HG02588 (cell line): ENCODE measurements around the gene BBS2.

Experiments used
- ATAC-seq: cut with Tn5 transposase; IDR thresholded peaks from one replicate; pipeline ENCODE4 v1.9.1; 2021; ENCODE audit warnings: mild to moderate bottlenecking, moderate library complexity; ENCODE audit not compliant: unreplicated experiment

The BBS2 gene

GRCh38 chr16:56519459-56520250, at the start of gene BBS2:
Gene BBS2, minus strand, starts transcription at chr16:56520024. Its CDS starts 162 bp downstream, at chr16:56519862.
- ATAC-seq, result peak; percentile 87

- ATAC-seq, result no peak
Observed at GRCh38 chr16:56564793-56565477, 45.1 kb upstream of the BBS2 start, which contains the start of gene MT4. Gene MT4, plus strand, starts transcription at chr16:56565073. Its CDS starts 56 bp downstream, at chr16:56565129.

GRCh38 chr16:56561126-56561525, 41.3 kb upstream of the BBS2 start:
- ATAC-seq, result no peak

GRCh38 chr16:56560447-56560846, 40.6 kb upstream of the BBS2 start:
- ATAC-seq, result no peak

- no peak for ATAC-seq
Observed at GRCh38 chr16:56559109-56559508, 39.3 kb upstream of the BBS2 start.

GRCh38 chr16:56558024-56558747, 38.4 kb upstream of the BBS2 start:
- no peak for ATAC-seq

- no peak for ATAC-seq
Observed at GRCh38 chr16:56554441-56554840, 34.6 kb upstream of the BBS2 start.

- no peak for ATAC-seq
Observed at GRCh38 chr16:56551796-56552738, 32.2 kb upstream of the BBS2 start.

GRCh38 chr16:56549744-56550385, 30.0 kb upstream of the BBS2 start:
- no peak for ATAC-seq

- ATAC-seq, result no peak
Observed at GRCh38 chr16:56549161-56549560, 29.3 kb upstream of the BBS2 start.

GRCh38 chr16:56547949-56548567, 28.2 kb upstream of the BBS2 start:
- ATAC-seq, result no peak

GRCh38 chr16:56547120-56547948, 27.5 kb upstream of the BBS2 start:
- ATAC-seq, result no peak

- no peak for ATAC-seq
Observed at GRCh38 chr16:56542039-56542438, 22.2 kb upstream of the BBS2 start.

- ATAC-seq, result no peak
Observed at GRCh38 chr16:56539656-56540055, 19.8 kb upstream of the BBS2 start.

- ATAC-seq, result no peak
Observed at GRCh38 chr16:56538331-56538730, 18.5 kb upstream of the BBS2 start.

GRCh38 chr16:56534847-56535383, 15.1 kb upstream of the BBS2 start:
- no peak for ATAC-seq

- ATAC-seq, result no peak
Observed at GRCh38 chr16:56532714-56533113, 12.9 kb upstream of the BBS2 start.

- no peak for ATAC-seq
Observed at GRCh38 chr16:56530872-56531271, 11.0 kb upstream of the BBS2 start.
